ENCODE results near the gene AKR1A1.

AKR1A1 gene

DNA sequence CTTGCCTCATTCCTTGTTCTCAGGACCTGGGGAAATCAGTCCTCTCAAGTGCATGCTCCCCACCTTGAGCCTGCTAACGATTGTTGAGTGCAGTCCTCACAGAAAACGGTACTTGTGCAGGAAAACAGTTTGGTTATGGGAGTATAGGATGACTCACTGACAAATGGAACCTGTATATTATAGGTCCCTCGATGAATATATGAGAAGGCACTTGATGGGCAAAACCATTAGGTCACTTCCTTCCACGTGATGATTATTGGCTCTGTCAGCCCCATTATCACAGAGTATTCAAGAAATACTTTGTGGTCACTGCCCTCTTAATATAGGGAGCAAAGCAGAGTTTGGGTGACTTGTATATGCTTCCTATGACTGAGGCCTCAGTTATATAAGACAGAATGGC is 67.0 kb downstream of the AKR1A1 start:
- DNase-seq (ENCODE audit: low read depth), result no peak

DNA sequence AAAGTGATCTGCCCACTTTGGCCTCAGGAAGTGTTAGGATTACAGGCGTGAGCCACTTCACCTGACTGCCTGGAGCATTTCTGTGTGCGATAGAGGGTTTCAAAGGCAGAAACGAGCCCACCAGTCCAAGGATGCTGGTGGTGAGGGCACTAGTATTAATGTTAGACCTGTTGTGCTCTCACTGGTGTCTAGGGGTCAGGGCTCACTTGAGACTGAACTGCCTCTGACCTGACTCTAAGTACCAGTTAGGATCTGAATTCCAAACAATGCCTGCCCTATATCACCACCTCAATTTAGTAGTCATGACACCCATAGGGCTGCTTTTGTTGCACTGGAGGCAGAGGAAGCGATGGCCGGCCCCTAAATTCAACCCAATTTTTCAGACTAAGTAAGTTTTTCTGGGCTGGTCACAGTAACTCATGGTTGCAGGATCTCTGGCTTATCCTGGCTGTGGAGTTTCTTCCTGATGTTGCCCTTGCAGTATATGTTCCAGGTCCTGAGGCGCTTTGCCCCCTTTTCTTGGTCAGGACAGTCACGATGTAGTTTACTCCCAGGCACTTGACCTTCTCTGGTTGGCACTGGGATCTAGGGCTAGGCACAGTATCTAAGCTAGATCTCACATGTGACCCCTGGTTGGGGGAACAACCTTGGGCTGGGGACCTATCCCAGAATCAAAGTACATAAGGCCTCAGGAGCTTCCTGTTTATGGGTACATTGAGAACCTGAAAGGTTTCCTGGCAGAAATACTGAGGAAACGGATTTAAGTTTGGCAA is 68.7 kb downstream of the AKR1A1 start:
- DNase-seq (ENCODE audit: low read depth), result no peak
